ENCODE results near the gene MBD6. TPM values are rescaled to one million over a fixed set of nuclear protein-coding genes. Genes with fewer than 3 reads are reported as not detected.

Gene MBD6
- total and polyA plus RNA-seq, 2 of the 13 experiments (the other 11 are each of a cell fraction or from before 2014, with no cell fraction given) = 4.1 to 5.9 TPM

DNA sequence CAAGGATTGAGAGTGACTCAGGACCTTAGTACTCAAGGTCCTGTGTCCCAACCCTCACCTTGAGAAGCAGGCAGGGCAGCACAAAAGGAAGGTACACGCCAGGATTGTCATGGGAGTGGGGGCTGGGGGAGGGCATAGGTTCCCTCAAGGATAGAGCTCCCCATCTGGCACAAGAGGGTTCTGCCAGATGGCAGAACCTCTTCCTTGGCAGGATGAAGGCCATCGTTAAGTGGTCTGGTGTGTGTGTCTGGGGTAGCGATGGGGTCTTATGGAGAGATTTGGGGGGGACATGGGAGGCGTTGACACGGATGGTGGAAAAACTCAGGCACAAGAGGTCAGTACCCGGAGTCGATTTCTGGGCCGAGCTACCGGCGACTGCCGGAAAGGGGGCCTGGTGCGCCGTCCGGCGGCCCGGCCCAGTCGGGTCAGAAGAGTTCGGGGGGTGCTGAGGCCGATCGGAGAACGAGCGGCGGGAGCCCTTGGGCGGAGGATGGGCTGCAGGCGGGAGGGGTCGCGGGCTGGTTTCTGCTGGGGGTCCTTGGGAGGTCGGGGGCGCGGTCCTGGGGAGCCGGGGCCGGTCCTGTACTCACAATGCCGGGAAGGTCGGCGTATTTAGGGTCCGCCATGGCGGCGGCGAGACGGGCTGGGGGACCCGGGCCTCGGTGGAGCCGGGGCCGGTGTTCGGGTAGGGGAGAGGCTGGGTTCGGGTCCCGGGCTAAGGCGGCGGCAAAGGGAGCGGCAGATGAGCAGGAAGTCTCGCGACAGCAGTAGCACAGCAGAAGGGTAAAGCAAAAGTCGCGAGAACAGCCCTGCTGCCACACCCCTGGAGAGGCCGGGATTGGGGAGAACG is 24.0 kb downstream of the MBD6 start, which contains the start of gene DCTN2 (continued):
- TF ChIP-seq TFE3 (CRISPR knock-in tag; IDR thresholded peaks at IDR 0.05) = peak; percentile 33; the same call in 1 of the 2 replicates
- TF ChIP-seq, protein P1, sequence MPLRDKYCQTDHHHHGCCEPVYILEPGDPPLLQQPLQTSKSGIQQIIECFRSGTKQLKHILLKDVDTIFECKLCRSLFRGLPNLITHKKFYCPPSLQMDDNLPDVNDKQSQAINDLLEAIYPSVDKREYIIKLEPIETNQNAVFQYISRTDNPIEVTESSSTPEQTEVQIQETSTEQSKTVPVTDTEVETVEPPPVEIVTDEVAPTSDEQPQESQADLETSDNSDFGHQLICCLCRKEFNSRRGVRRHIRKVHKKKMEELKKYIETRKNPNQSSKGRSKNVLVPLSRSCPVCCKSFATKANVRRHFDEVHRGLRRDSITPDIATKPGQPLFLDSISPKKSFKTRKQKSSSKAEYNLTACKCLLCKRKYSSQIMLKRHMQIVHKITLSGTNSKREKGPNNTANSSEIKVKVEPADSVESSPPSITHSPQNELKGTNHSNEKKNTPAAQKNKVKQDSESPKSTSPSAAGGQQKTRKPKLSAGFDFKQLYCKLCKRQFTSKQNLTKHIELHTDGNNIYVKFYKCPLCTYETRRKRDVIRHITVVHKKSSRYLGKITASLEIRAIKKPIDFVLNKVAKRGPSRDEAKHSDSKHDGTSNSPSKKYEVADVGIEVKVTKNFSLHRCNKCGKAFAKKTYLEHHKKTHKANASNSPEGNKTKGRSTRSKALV (CRISPR knock-in tag; IDR thresholded peaks at IDR 0.05) = no peak
- TF ChIP-seq, protein P2, sequence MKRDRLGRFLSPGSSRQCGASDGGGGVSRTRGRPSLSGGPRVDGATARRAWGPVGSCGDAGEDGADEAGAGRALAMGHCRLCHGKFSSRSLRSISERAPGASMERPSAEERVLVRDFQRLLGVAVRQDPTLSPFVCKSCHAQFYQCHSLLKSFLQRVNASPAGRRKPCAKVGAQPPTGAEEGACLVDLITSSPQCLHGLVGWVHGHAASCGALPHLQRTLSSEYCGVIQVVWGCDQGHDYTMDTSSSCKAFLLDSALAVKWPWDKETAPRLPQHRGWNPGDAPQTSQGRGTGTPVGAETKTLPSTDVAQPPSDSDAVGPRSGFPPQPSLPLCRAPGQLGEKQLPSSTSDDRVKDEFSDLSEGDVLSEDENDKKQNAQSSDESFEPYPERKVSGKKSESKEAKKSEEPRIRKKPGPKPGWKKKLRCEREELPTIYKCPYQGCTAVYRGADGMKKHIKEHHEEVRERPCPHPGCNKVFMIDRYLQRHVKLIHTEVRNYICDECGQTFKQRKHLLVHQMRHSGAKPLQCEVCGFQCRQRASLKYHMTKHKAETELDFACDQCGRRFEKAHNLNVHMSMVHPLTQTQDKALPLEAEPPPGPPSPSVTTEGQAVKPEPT (CRISPR knock-in tag; IDR thresholded peaks at IDR 0.05; ENCODE audit: low read depth) = 0 out of 2 replicates have a peak, but pooled peaks have one; percentile 37
- no peak for TF ChIP-seq ZBTB10 (CRISPR knock-in tag; IDR thresholded peaks at IDR 0.05; ENCODE audit: borderline replicate concordance)
- TF ChIP-seq ZFP36 (IDR thresholded peaks at IDR 0.05; ENCODE audit: borderline replicate concordance, low read depth, low read length, partially characterized antibody) = no peak
- no peak for TF ChIP-seq ZNF331 (CRISPR knock-in tag; IDR thresholded peaks at IDR 0.05)
- TF ChIP-seq, protein P3, sequence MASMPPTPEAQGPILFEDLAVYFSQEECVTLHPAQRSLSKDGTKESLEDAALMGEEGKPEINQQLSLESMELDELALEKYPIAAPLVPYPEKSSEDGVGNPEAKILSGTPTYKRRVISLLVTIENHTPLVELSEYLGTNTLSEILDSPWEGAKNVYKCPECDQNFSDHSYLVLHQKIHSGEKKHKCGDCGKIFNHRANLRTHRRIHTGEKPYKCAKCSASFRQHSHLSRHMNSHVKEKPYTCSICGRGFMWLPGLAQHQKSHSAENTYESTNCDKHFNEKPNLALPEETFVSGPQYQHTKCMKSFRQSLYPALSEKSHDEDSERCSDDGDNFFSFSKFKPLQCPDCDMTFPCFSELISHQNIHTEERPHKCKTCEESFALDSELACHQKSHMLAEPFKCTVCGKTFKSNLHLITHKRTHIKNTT (CRISPR knock-in tag; IDR thresholded peaks at IDR 0.05) = no peak
- TF ChIP-seq ZNF841 (CRISPR knock-in tag; IDR thresholded peaks at IDR 0.05; ENCODE audit: borderline replicate concordance) = no peak
- no peak for TF ChIP-seq ZSCAN9 (CRISPR knock-in tag; IDR thresholded peaks at IDR 0.05; ENCODE audit: borderline replicate concordance)
- no peak for TF ChIP-seq ZHX1 (CRISPR knock-in tag; IDR thresholded peaks at IDR 0.05; ENCODE audit: low read depth)
- TF ChIP-seq ZNF274 (CRISPR knock-in tag; IDR thresholded peaks at IDR 0.05) = no peak
- TF ChIP-seq ZNF232 (CRISPR knock-in tag; IDR thresholded peaks at IDR 0.05; ENCODE audit: borderline replicate concordance) = no peak
- no peak for TF ChIP-seq ZNF792 (CRISPR knock-in tag; IDR thresholded peaks at IDR 0.05)

All from HepG2 (cell line).